HK-2 (cell line): Measurements from ENCODE around the gene TNFRSF19.
"Not testable (repeated sequence)": the region's sequence is repeated elsewhere in the genome, so short reads cannot be mapped to it uniquely, and the experiment has no call there.

Experiments used
- DNase-seq: peaks from one replicate; pipeline ENCODE4 v3.0.0-alpha.2; 2018; ENCODE audit not compliant: unreplicated experiment

Gene TNFRSF19

DNA sequence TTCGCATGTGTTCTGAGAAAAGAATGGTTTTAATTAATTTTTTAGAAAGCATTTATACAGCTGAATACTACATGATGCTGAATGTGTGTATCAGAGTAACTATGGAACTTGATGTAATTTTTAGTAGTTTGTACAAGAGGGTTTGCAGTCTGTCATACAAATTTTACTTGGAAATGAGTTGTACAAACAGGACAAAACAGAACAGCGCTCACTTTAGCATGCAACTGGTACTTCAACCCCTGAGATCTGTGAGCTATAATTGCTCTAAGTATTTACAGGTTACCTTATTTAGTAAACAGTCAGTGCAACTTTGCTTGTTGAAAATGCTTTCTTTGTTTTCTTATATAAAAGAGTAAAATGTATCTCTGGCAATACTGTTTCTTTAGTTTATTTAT lies 706 bp downstream of the TNFRSF19 start:
- no peak for DNase-seq

DNA sequence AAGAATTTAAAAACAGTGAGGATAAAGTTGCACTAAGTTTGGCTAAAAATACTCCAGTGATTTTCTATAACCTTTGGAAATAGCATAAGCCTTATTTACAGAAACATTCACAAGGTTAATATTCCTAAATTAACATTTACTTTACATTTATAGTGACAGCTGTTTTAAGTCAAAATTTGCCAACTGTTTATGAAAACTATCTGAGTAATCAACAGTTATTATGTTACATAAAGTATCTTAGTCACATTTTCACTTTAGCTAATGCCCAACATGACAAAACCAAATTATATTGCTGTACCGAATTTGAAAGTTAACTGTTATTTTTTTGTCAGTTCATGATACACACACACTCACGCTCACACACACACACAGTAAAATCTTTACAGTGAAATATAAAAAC lies 1.2 kb downstream of the TNFRSF19 start:
- no peak for DNase-seq

DNA sequence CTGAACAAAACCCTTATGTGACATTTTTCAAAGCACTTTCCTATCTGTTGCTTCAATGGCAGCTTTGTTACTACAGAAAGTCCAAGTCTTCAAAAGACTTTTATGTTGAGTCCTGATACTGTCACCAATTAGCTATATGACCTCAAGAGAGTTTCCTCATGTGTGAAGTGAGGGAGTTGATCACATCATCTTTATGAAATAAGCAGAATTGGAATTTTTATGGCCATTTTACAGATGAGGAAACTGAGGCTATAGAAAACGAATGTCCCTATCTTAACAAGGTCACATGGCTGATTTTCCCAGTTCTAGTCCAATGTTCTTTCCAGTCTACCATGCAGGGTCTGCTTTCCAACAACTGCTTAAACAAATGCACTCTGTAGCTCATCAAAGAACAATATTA lies 2.6 kb downstream of the TNFRSF19 start:
- DNase-seq, result no peak

DNA sequence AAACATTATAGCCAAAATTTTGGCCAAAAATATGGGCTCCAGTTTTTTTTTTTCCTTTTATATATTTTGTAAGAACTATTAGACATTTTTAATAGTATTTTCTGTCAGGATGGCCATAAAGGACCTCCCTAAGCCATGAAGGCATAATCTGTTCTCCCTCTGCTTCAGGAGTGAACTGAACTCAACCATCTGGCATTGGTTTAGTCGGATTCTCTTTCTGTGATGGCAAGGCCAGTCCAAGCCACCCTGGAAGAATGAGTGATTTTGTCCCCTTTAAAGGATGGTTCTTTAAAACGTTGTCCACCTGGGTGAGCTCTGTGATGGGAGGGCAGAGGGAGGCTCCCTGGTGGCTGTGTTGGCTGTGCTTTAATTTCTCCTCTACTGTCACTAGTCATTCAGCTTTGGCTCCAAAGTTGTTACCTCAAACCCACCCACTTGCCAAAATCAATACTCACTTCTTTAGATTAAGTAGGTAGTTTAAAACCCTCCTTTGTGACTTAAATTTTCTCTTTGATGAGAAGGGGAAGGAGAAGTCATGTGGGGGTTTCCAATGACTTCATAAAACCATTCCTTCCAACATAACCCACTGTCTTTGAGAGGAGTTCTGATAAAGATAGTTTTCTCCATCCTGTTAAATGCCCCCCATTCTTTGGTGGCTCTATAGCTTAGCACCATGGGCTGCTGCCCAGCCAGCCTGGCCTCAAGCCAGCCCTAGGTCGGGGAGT lies 4.4 kb downstream of the TNFRSF19 start:
- no peak for DNase-seq

GRCh38 chr13:23575632-23576031 lies 5.4 kb downstream of the TNFRSF19 start:
- no peak for DNase-seq

DNA sequence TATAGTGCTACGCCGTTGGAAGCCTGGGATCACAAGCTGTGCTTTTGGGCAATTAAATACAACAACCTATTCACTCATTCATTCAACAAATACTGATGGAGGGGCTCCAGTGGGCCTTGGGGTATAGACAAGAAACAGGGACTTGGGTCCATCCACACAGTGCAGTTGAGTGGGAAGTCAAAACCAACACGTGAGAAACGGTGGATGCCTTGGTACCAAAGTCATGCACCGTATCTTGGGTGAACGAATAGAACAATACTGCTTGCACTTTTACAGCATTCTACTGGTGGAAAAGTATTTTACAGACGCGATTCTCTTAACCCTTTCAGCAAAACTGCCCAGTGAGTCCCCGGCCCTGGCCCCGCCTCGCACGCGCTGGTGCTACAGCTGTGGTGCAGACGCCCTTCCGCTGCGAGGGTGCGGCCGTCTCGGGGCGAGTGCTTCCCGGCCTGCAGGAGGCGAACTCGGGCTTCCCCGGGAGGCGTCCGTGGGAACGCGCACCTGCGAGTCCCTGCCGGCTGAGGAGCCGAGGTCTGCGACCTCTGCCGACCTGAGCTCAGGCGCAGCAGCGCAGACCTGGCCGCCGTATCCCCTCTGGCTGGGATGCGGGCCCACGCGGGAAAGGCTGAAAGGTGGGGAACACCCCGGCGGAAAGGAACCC lies 8.3 kb downstream of the TNFRSF19 start:
- DNase-seq, result peak; percentile 74

DNA sequence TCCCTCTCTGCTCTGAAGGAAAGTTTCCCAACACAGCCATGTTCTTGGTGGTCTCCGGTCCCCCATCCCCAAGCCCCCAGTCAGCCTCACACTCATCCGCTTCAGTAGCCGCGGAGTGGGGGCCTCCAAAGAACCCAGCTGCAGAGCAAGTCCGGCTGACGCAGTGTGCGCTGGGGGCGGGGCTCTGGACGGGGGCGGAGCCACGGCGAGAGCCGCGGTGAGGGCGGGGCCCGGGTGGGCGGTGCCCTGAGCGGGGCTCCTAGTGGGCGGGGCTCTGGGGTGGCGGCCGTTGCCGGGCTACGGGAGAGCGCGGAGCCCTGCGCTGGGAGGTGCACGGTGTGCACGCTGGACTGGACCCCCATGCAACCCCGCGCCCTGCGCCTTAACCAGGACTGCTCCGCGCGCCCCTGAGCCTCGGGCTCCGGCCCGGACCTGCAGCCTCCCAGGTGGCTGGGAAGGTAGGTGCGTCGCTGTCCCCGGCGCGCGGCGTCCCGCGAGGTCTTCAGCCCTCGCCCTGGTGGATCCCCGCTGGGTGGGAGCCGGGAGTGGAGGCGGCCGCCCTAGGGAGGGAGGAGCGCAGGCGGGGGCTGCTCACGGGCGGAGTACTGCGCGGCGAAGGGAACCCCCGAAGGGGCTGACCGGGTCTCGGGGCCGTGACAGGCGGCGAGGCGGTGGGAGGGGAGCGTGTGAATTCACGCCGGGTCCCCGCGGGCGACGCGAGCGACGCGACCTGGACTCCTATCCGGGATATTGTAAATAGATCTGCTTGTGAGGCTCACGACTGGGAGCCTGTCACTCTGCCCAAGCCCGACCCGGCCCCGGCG lies 9.1 kb downstream of the TNFRSF19 start:
- DNase-seq, result peak; percentile 89

GRCh38 chr13:23579896-23580683 lies 9.9 kb downstream of the TNFRSF19 start:
- DNase-seq, result no peak

GRCh38 chr13:23580684-23581060 lies 10.5 kb downstream of the TNFRSF19 start:
- DNase-seq, result no peak

- DNase-seq, result no peak
Observed at GRCh38 chr13:23583491-23583890, 13.3 kb downstream of the TNFRSF19 start.

DNA sequence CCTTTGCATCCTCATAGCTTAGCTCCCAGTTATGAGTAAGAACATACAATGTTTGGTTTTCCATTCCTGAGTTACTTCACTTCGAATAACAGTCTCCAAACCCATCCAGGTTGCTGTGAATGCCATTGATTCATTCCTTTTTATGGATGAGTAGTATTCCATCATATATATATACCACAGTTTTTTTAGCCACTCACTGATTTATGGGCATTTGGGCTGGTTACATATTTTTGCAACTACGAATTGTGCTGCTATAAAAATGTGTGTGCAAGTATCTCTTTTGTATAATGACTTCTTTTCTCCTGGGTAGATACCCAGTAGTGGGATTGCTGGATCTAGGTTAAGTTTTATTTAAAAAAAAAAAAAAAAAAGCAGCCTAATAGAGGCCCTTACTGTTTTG lies 14.1 kb downstream of the TNFRSF19 start:
- DNase-seq, result no peak

DNA sequence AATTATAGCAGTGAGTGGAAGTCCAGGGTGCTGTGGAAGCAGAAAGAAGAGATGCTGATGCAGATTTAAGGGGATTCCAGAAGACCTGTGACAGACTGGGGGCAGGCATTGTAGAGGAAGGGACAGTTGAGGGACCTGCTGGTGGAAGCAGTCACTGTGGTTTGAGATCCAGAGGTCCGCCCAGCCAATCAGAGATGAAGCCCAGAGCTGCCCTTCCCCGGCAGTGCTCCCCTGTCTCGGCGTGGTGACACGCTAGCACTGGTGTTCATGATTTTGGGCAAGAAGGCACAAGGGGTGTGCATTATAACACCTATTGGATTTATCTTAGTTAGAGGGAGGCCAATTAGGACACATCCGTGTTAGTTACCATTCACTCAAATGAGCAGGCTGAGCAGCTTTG lies 16.1 kb downstream of the TNFRSF19 start:
- DNase-seq, result no peak

DNA sequence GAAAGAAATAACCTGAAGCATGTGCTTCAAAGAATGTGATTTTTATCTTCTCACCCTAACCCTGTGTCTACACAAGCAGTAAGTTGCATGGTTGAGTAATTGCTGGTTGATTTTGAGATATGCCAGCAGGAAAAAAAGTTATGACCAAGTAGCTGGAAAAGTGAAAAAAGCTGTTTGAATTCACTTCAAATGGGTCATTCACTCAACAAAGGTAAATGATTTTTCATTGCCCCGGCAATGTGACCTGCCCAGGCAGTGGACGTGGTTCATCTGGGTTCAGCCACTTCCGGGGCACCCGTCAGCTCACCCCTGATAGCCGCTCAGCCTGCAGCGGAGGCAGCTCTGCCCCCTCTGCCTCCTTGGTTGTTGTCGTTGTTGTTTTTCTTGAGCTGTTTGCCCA lies 18.5 kb downstream of the TNFRSF19 start:
- DNase-seq, result no peak

- no peak for DNase-seq
Observed at GRCh38 chr13:23592596-23592995, 22.4 kb downstream of the TNFRSF19 start.

DNA sequence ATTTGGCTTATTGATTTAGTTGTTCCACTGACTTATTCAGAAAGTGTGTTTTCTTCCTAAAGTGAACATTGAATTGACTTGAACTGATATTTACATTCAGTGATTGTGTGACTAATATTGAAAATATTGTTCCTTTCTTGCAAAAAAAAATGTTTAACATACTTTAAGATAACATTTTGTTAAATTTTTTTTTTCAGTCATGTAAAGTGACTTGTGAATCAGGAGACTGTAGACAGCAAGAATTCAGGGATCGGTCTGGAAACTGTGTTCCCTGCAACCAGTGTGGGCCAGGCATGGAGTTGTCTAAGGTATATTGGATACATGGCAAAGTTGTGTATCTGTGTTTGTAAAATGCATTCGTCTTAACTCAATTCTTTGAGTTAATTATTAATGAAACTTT lies 22.9 kb downstream of the TNFRSF19 start:
- no peak for DNase-seq

- not testable (repeated sequence) for DNase-seq
Observed at GRCh38 chr13:23594290-23594689, 24.1 kb downstream of the TNFRSF19 start.

GRCh38 chr13:23598369-23598768 lies 28.2 kb downstream of the TNFRSF19 start:
- no peak for DNase-seq

DNA sequence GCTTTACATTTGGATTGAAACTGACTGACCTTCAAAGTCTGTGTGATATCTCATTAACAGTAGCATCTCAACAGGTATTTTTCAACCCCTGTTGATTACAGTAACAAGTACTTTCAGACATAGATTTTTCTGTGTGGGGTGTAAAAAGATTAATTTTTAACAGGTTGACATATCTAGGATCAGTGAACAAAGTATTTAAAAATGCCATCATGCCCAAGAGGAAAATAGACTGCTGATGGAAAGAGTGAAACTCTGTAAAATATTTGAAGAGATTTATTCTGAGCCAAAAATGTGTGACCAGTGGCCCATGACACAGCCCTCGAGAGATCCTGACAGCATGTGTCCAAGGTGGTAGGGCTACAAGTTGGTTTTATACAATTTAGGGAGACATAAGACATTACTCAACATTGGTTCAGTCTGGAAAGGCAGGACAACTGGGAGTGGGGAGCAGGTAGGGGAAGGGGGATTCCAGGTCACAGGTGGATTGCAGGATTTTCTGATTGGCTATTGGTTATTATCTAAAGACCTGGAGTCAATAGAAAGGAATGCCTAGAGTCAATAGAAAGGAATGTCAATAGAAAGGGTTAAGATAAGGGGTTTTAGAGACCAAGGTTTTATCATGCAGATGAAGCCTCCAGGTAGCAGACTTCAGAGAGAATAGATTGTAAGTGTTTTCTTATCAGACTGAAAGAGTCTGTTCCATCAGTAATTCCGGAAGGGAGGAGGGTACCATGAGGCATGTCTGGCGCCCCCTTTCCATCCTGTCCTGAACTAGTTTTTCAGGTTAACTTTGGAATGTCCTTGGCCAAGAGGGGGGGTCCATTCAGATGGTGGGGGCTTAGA lies 29.1 kb downstream of the TNFRSF19 start:
- DNase-seq, result peak; percentile 40

- DNase-seq, result no peak
Observed at GRCh38 chr13:23600100-23600499, 29.9 kb downstream of the TNFRSF19 start.

DNA sequence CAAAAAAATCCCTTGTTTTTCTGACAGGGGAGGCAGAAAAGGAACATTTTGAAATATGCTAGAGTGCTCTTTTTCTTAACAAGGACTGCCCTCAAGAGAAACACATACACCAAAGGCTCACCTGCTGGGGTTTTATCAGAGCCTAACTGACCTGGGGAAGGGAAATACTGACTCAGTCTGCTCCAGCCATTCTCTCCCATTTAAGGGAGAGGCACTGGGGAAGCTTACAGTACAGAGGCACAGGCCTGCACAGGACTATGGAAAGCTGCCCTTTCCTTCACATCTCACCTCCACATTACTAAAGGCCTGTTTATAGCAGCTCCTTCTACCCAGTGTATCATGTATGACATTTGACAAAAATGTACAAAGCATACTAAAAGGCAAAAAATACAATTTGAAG lies 30.3 kb downstream of the TNFRSF19 start:
- DNase-seq, result no peak

DNA sequence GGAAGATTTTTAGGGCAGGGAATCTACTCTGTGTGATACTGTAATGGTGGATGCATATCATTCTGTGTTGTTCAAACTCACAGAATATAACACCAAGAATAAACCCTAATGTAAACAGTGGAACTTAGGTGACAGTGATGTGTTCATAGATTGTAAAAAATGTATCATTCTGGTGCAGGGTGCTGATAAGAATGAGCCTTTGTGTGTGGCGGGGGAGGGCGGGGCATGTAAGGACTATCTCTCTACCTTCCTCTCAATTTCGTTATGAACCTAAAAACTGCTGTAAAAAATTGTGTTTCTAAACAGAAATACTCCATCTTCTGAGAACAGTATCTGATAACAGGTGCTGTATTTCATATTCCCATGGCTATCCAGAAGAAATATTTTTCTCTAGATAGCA lies 35.6 kb downstream of the TNFRSF19 start:
- no peak for DNase-seq
